Panc1 (cell line): ENCODE measurements around the gene ANKRD40. TPM values are rescaled to one million over a fixed set of nuclear protein-coding genes. Genes with fewer than 3 reads are reported as not detected.
A peak's percentile ranks its signal among the peaks of the same experiment; 100 is the strongest.

ENCODE experiments used
- ATAC-seq: fragments of 200-7000 bp; cut with Tn5 transposase; 2 replicates; pipeline ENCODE4 v1.9.1; 2020; ENCODE audit warnings: mild to moderate bottlenecking, moderate library complexity
- BruUV-seq: library from RNA; stranded (reverse); fragments of 400-500 nt; replicated peaks from 2 replicates; lab custom pipeline; 2021; lab: Mats Ljungman, UMichigan
- CTCF ChIA-PET: fragments of 300-600 bp; sonication (Branson Sonifier 250); formaldehyde crosslinking; loops from one replicate; lab custom pipeline; 2022; ENCODE audit warnings: antibody characterized with exemption; lab: Charles Lee
- POLR2A ChIA-PET: fragments of 300-600 bp; sonication (Branson Sonifier 250); formaldehyde crosslinking; loops from one replicate; lab custom pipeline; 2022; ENCODE audit warnings: antibody characterized with exemption; lab: Charles Lee
- DNase-seq: peaks from one replicate; pipeline ENCODE4 v3.0.0-alpha.2; 2010; ENCODE audit warnings: low read depth, low spot score
- H3K27ac ChIP-seq: 2 replicates; pipeline ENCODE4 v1.5.1; 2011; ENCODE audit warnings: mild to moderate bottlenecking, low read length, inconsistent platforms
- H3K27me3 ChIP-seq: fragments of 200-500 bp; sonication (Bioruptor generic); 2 replicates; pipeline ENCODE4 v1.6.0; 2014; ENCODE audit warnings: low read length, inconsistent platforms; ENCODE audit not compliant: control insufficient read depth, insufficient read depth
- H3K36me3 ChIP-seq: fragments of 200-500 bp; sonication (Bioruptor generic); 2 replicates; pipeline ENCODE4 v1.5.1; 2014; ENCODE audit warnings: inconsistent platforms, mild to moderate bottlenecking, low read length, moderate library complexity; ENCODE audit not compliant: control insufficient read depth, insufficient read depth
- H3K4me1 ChIP-seq: 2 replicates; pipeline ENCODE4 v1.5.1; 2011; ENCODE audit warnings: inconsistent platforms, mild to moderate bottlenecking, low read length, moderate library complexity; ENCODE audit not compliant: control insufficient read depth, insufficient read depth
- H3K4me3 ChIP-seq, 2 experiments: 2 replicates each; pipeline ENCODE4 v1.5.1; 2011 to 2012; ENCODE audit warnings: low read depth in 2 of 2, low read length in 2 of 2, mild to moderate bottlenecking in 2 of 2, inconsistent platforms in 1 of 2, moderate library complexity in 1 of 2
- H3K9me3 ChIP-seq: fragments of 200-500 bp; sonication (Bioruptor generic); 2 replicates; pipeline ENCODE4 v1.5.1; 2014; ENCODE audit warnings: low read depth, mild to moderate bottlenecking, inconsistent platforms, low read length, moderate library complexity; ENCODE audit not compliant: control insufficient read depth, insufficient read depth
- CTCF ChIP-seq: fragments of 450-650 bp; IDR thresholded peaks from 2 replicates; pipeline ENCODE4 v1.5.1; 2017; ENCODE audit warnings: mild to moderate bottlenecking
- POLR2AphosphoS5 ChIP-seq: IDR thresholded peaks from 2 replicates; pipeline ENCODE4 v1.6.1; 2012; ENCODE audit warnings: mild to moderate bottlenecking, low read depth, low read length, moderate library complexity
- REST ChIP-seq, 2 experiments: IDR thresholded peaks; 2 replicates each; pipeline ENCODE4 v1.6.1; 2011 to 2012; ENCODE audit warnings: low read depth in 2 of 2, control low read depth in 1 of 2, low read length in 1 of 2, mild to moderate bottlenecking in 1 of 2, moderate library complexity in 1 of 2; ENCODE audit not compliant: insufficient read depth in 1 of 2
- SIN3A ChIP-seq: IDR thresholded peaks from 2 replicates; pipeline ENCODE4 v1.6.1; 2012; ENCODE audit warnings: low read depth, mild to moderate bottlenecking, low read length, moderate library complexity, borderline replicate concordance; ENCODE audit not compliant: insufficient read depth
- TCF7L2 ChIP-seq: IDR thresholded peaks from 2 replicates; pipeline ENCODE4 v1.6.1; 2011; ENCODE audit warnings: mild to moderate bottlenecking, low read depth, low read length, inconsistent platforms
- in situ Hi-C: cut with HindIII; loops from 2 replicates; pipeline ENCODE4 v1.10.0; 2016; ENCODE audit warnings: low sequenced_read_pairs, low pct_unique_long_range_greater_than_20kb
- intact Hi-C: fragments of 100-400 bp; cut with micrococcal nuclease; formaldehyde crosslinking; loops from one replicate; pipeline ENCODE4 v1.10.0; 2022; ENCODE audit not compliant: unreplicated experiment
- total RNA-seq: library from RNA; stranded (reverse); gene quantifications from one replicate; pipeline ENCODE4 v1.2.1, GENCODE V29; 2021; ENCODE audit not compliant: unreplicated experiment

Gene ANKRD40
- total RNA-seq, 1 experiment from 2014 or later = 57.2 TPM

DNA sequence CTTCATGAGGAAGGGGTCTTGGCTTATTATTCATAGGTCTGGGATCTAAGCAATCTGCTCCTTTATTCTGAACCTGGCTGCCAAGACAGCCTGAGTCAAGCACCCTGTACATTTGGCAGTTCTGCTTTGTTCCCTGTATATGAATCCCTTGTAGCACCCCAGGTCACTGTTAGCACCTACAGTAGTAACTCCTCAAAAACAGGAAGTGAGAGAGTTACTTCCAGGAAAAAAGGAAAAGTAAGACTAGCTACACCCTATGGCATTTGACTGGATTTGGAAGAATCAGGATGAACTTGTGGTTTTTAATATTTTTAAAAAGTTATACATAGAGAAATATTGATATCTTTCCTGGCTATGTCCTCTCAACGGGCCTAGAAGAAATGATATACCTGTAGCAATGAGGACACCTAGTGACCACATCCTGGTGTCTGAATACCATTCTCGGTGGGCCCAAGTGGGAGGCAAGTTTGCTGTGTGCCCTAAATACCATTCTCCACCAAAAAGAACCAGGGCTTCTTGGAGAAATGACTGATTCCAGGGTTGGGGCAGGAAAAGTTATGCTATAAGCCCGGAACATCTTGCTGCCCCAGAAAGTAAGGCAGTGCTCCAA lies 9.9 kb downstream of the ANKRD40 start:
- in situ Hi-C loops = no loop called here
- H3K4me1 ChIP-seq = peaks cover 26% of the 10 kb centered on the region
- CTCF ChIA-PET = interaction anchor here (1.5 kb wide), 1 partner anchor 67 kb away, joined by 3 read pairs; no protein-coding TSS in a partner anchor
- peak; percentile 33 for TF ChIP-seq CTCF
- TF ChIP-seq POLR2AphosphoS5 = no peak
- no peak for TF ChIP-seq REST (IDR thresholded peaks at IDR 0.05; ENCODE audit: insufficient read depth in 1 of 2, low read depth in 2 of 2, low read length in 1 of 2)
- H3K4me3 ChIP-seq = no peak overlapping the region
- intact Hi-C loops = no loop called here
- H3K27me3 ChIP-seq = no peaks in the 10 kb centered on the region
- ATAC-seq = no peak
- BruUV-seq = no TSS peak
- H3K9me3 ChIP-seq = no peaks in the 10 kb centered on the region
- no peak for DNase-seq
- peaks cover 48% of the 10 kb centered on the region for H3K36me3 ChIP-seq
- no peak overlapping the region for H3K27ac ChIP-seq
- POLR2A ChIA-PET = no interaction called here

- H3K36me3 ChIP-seq = peaks cover 48% of the 10 kb centered on the region
- ChIA-PET POLR2A (interaction anchor here (0.6 kb wide), 1 partner anchor 8 kb away, joined by 12 read pairs; no protein-coding TSS in a partner anchor), CTCF (interaction anchor here (1.5 kb wide), 1 partner anchor 67 kb away, joined by 3 read pairs; no protein-coding TSS in a partner anchor)
- H3K27me3 ChIP-seq = no peaks in the 10 kb centered on the region
- H3K9me3 ChIP-seq = no peaks in the 10 kb centered on the region
- peaks cover 34% of the 10 kb centered on the region for H3K4me1 ChIP-seq
- no TSS peak for BruUV-seq
- in situ Hi-C loops = no loop called here
- no peak for TF ChIP-seq POLR2AphosphoS5
- TF ChIP-seq CTCF = no peak
- TF ChIP-seq SIN3A = no peak
- no peak for TF ChIP-seq TCF7L2
- no peak for TF ChIP-seq REST (IDR thresholded peaks at IDR 0.05; ENCODE audit: insufficient read depth in 1 of 2, low read depth in 2 of 2, low read length in 1 of 2)
- ATAC-seq (no peak), DNase-seq (no peak)
- H3K27ac ChIP-seq = 0 out of 2 replicates have a peak overlapping the region, but pooled peaks have one; percentile 14
- no peak overlapping the region for H3K4me3 ChIP-seq
- intact Hi-C loops = no loop called here
Observed at GRCh38 chr17:50697062-50697461, 10.7 kb downstream of the ANKRD40 start.
